ENCODE data around the gene RBM20. TPM values are rescaled to one million over a fixed set of nuclear protein-coding genes. Genes with fewer than 3 reads are reported as not detected.
A peak's percentile ranks its signal among the peaks of the same experiment; 100 is the strongest.

RBM20 gene
- total RNA-seq, 1 experiment from 2014 or later: 0.10 TPM

DNA sequence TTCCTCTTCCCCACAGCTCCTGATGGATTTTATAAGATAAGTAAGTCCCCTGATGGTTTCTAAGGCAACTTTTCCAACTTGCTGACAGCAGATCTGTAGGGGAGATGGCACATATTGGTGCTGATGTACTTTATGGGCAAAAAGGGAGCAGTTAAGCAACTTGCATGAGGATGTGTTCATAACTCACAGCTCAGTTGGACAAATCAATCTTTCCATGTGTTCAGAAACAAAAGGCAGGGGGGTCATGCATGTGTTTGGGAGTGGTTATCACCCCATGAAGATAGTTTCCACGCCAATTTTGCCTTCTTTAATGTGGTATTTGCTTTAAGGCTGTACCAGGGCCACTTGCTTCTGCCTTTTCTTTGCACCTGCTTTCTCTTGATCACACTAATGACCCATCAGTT is 6.1 kb downstream of the RBM20 start:
- DNase-seq (ENCODE audit: low read depth, low spot score) (no peak), ATAC-seq (no peak)
- ChIA-PET POLR2A (no interaction called here), CTCF (no interaction called here)
- in situ Hi-C loops (cut with HindIII; ENCODE audit: low pct_unique_long_range_greater_than_20kb, low sequenced_read_pairs) (no loop called here), intact Hi-C loops (cut with micrococcal nuclease; ENCODE audit: unreplicated experiment) (no loop called here)
- Histone ChIP-seq H3K4me1 (ENCODE audit: control insufficient read depth, insufficient read depth, low read length) (no peaks in the 10 kb centered on the region; the same call in 1 of the 2 replicates), H3K9me3 (ENCODE audit: control insufficient read depth, insufficient read depth, low read depth, low read length) (no peaks in the 10 kb centered on the region), H3K4me3 (ENCODE audit: low read depth in 2 of 2, low read length in 2 of 2) (no peak overlapping the region), H3K27ac (ENCODE audit: low read length) (no peak overlapping the region), H3K36me3 (ENCODE audit: control insufficient read depth, insufficient read depth, low read length) (no peaks in the 10 kb centered on the region), H3K27me3 (ENCODE audit: control insufficient read depth, insufficient read depth, low read length) (peaks cover 37% of the 10 kb centered on the region)
- TF ChIP-seq, protein P1, sequence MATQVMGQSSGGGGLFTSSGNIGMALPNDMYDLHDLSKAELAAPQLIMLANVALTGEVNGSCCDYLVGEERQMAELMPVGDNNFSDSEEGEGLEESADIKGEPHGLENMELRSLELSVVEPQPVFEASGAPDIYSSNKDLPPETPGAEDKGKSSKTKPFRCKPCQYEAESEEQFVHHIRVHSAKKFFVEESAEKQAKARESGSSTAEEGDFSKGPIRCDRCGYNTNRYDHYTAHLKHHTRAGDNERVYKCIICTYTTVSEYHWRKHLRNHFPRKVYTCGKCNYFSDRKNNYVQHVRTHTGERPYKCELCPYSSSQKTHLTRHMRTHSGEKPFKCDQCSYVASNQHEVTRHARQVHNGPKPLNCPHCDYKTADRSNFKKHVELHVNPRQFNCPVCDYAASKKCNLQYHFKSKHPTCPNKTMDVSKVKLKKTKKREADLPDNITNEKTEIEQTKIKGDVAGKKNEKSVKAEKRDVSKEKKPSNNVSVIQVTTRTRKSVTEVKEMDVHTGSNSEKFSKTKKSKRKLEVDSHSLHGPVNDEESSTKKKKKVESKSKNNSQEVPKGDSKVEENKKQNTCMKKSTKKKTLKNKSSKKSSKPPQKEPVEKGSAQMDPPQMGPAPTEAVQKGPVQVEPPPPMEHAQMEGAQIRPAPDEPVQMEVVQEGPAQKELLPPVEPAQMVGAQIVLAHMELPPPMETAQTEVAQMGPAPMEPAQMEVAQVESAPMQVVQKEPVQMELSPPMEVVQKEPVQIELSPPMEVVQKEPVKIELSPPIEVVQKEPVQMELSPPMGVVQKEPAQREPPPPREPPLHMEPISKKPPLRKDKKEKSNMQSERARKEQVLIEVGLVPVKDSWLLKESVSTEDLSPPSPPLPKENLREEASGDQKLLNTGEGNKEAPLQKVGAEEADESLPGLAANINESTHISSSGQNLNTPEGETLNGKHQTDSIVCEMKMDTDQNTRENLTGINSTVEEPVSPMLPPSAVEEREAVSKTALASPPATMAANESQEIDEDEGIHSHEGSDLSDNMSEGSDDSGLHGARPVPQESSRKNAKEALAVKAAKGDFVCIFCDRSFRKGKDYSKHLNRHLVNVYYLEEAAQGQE (IDR thresholded peaks at IDR 0.05; ENCODE audit: insufficient read depth in 1 of 2, low read depth in 2 of 2, low read length in 1 of 2): no peak
- TF ChIP-seq POLR2AphosphoS5 (IDR thresholded peaks at IDR 0.05; ENCODE audit: low read depth, low read length) (no peak), SIN3A (IDR thresholded peaks at IDR 0.05; ENCODE audit: borderline replicate concordance, insufficient read depth, low read depth, low read length) (no peak), TCF7L2 (IDR thresholded peaks at IDR 0.05; ENCODE audit: low read depth, low read length) (no peak)
- TF ChIP-seq, protein P2, sequence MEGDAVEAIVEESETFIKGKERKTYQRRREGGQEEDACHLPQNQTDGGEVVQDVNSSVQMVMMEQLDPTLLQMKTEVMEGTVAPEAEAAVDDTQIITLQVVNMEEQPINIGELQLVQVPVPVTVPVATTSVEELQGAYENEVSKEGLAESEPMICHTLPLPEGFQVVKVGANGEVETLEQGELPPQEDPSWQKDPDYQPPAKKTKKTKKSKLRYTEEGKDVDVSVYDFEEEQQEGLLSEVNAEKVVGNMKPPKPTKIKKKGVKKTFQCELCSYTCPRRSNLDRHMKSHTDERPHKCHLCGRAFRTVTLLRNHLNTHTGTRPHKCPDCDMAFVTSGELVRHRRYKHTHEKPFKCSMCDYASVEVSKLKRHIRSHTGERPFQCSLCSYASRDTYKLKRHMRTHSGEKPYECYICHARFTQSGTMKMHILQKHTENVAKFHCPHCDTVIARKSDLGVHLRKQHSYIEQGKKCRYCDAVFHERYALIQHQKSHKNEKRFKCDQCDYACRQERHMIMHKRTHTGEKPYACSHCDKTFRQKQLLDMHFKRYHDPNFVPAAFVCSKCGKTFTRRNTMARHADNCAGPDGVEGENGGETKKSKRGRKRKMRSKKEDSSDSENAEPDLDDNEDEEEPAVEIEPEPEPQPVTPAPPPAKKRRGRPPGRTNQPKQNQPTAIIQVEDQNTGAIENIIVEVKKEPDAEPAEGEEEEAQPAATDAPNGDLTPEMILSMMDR (IDR thresholded peaks at IDR 0.05): no peak
- BruUV-seq (replicated peaks): no TSS peak

DNA sequence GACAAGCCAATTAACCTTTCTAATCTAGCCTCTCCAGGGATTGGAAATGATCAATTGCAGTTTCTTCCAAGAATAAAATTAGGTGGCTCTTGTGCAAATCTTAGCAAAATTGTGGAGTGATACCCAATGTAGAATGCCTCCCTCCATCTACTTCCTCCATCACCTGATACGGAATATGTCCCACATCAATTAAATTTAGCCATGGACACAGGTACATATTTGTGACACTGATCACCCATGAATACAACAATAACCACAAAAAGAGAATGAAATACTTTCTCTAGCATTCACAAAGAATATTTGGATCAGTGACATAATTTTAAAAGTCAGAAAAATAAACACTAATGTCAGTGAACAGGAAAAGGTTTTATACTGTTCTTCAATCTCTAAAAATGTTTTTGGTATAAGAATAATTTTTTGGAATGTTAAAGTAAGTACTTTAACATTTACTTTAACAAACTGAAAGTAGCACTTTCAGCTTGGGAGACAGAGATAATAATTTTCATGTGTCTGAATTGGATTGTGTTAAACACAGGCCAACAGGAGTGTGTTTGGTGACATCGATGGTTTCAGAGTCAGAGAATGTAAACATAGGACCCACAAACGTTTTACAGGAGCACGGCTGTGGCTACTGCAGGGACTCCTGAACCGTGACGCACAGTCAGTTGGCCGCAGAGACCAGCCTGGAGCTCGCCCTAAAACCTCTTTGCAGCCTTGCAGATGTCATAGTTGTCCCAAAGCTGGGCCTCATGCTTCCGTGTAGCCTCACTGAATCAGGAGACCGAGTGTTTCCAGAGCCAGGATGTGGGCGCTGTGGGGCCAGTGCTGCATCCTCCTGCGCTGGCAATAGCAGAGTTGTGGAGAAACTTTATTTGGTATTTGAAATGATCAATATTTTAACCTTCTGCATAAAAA is 7.2 kb downstream of the RBM20 start:
- Histone ChIP-seq H3K4me3 (ENCODE audit: low read depth in 2 of 2, low read length in 2 of 2) (no peak overlapping the region), H3K36me3 (ENCODE audit: control insufficient read depth, insufficient read depth, low read length) (no peaks in the 10 kb centered on the region), H3K4me1 (ENCODE audit: control insufficient read depth, insufficient read depth, low read length) (no peaks in the 10 kb centered on the region; the same call in 1 of the 2 replicates), H3K27ac (ENCODE audit: low read length) (no peak overlapping the region), H3K9me3 (ENCODE audit: control insufficient read depth, insufficient read depth, low read depth, low read length) (no peaks in the 10 kb centered on the region), H3K27me3 (ENCODE audit: control insufficient read depth, insufficient read depth, low read length) (peaks cover 27% of the 10 kb centered on the region)
- intact Hi-C loops (cut with micrococcal nuclease; ENCODE audit: unreplicated experiment) (no loop called here), in situ Hi-C loops (cut with HindIII; ENCODE audit: low pct_unique_long_range_greater_than_20kb, low sequenced_read_pairs) (no loop called here)
- ATAC-seq (peak; percentile 84), DNase-seq (ENCODE audit: low read depth, low spot score) (no peak)
- no peak for TF ChIP-seq TCF7L2 (IDR thresholded peaks at IDR 0.05; ENCODE audit: low read depth, low read length)
- TF ChIP-seq, protein P1 (IDR thresholded peaks at IDR 0.05; ENCODE audit: insufficient read depth in 1 of 2, low read depth in 2 of 2, low read length in 1 of 2): no peak
- TF ChIP-seq, protein P2 (IDR thresholded peaks at IDR 0.05): no peak
- no peak for TF ChIP-seq POLR2AphosphoS5 (IDR thresholded peaks at IDR 0.05; ENCODE audit: low read depth, low read length)
- TF ChIP-seq SIN3A (IDR thresholded peaks at IDR 0.05; ENCODE audit: borderline replicate concordance, insufficient read depth, low read depth, low read length): no peak
- BruUV-seq (replicated peaks): no TSS peak
- ChIA-PET POLR2A (no interaction called here), CTCF (interaction anchor here (0.6 kb wide), 1 partner anchor 35 kb away, joined by 9 read pairs; no protein-coding TSS in a partner anchor)

Measured in Panc1 (cell line).